ENCODE results near the gene TRPM8.

Gene TRPM8

GRCh38 chr2:234051374-234052070 lies 134.3 kb downstream of the TRPM8 start:
- DNase-seq = no peak

GRCh38 chr2:234058881-234059280 lies 141.7 kb downstream of the TRPM8 start:
- no peak for DNase-seq

GRCh38 chr2:234060236-234060635 lies 143.1 kb downstream of the TRPM8 start:
- no peak for DNase-seq

- DNase-seq = no peak
These were observed 144.6 kb downstream of the TRPM8 start for GRCh38 chr2:234061624-234062257.

- no peak for DNase-seq
These were observed 149.4 kb downstream of the TRPM8 start for GRCh38 chr2:234066587-234066986.
